Anterior cingulate cortex (tissue), 58 donors: ENCODE data around the gene ELFN1.
A peak's percentile ranks its signal among the peaks of the same experiment; 100 is the strongest.

Source experiments
- DNase-seq, 58 donors: peaks; one replicate each; lab custom pipeline; 2025; lab: John Stamatoyannopoulos, UW

Gene ELFN1

DNA sequence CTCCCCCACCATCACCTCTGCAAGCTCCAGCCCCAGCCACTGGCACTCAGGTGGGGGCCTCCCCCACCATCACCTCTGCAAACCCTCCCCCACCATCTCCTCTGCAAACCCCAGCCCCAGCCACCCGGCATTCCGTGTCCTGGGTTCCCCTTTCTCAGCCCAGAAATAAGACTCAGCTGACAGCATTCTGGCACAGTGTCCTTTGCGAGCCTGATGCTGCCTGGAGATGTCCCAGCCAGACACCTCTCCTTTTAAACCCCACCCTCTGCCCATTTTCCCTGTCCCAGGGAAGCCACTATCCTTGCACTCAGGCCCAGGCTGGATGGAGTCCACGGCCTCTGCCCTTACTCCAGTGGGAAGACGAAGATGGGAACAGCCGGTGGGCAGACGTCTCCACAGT, 49.8 kb downstream of the ELFN1 start:
- DNase-seq = no peak

DNA sequence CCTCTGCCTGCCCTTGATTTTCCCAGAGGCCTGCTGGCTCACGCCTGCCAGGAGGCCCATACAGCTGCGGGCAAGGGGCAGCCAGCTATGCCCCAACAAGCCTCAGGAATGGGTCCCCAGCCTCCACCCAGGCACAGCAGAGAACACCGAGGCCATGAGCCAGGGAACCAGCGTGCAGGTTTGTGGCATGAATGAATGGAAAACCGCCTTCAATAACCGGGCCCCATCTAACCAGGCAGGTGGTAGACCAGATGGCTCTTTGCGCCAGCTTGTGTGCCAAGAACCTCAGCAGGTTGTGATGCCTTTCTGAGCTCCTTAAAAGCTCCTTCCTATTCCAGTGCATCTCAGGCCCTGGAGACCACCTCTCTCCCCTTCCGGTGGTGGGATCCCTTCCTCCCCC, 50.2 kb downstream of the ELFN1 start:
- DNase-seq = peak in 24 of 58 donors; percentile 2 to 70 (median 27)

DNA sequence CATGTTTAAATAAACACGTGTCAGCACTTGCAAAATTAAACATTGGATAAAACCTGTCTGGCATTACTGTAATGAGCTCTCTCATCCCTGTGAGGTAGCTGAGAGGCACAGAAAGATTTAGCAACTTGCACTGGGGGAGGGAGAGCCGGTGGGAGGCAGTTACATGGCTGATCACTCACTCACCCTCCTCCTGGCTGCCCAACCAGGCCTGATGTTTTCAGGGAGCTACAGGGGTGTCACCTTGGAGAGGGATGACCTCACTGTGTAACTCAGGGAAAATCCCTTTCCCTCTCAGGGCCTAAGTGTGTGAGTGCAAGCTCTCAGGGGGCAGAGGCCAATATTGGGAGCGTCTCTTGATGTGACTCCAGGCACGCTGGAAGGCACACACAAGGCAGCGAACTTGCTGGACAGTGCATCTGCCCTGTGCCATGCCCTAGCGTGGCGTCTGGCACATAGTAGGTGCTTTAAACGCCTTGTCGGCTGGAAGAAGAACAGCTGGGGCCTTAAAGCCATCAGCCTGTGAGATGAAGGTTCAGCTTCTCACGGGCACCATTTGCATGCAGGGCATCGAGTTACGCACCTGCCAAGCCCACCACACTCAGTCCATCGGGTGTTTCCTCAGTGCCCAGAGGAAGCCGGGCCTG, 51.1 kb downstream of the ELFN1 start:
- DNase-seq = no peak

DNA sequence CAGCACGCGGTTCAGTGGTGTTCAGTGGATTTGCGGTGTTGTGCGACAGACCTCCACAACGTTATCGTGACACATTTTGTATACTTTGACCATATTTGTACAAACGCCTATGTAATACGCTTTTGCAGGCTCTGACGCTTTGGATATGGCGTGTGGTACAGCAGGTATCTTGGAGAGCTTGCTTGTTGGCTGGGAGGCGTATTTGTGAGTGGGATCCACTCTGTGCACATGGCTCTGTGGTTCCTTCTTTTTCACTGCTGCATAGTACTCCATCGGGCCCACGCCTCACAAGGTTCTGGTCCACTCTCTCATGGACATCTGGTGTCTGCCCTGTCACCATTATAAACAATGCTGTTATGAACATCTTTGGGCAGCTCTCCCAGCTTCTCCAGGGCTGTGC, 53.2 kb downstream of the ELFN1 start:
- DNase-seq = no peak

DNA sequence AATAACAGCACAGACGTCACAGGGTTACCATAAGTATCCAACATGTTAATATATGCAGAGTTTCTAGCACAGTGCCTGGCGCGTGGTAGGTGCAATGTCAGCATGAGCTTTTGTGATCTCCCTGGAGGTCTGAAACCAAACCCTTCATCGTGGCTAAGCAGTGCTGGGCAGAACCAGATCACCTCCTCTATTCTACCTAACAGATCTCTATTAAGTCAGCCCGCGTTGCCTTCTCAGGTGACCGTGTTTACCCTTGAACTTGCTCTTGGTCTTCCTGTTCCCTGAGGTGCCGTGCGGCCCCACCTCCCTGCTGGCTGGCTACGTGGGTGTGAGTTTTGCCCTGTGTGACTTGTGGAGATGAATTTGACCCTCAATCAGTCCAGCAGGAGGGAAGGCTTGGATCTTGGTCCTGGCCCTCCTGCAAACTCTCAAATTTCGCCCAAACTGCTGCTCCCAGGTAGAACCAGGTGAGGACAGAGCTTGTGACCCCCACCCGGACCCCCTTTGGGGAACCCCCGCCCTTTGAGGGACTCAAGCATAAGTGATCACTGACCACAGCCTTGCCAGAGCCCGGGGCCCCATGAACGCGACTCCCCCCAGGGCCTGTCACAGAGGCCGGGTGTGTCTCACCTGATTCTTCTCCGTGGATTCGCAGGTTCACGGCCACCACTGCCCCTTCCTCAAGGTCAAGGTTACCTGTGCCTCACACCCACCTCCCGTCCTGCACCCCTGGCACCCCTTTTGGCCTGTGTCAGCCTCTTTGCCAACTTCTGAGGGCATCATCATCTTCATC, 54.2 kb downstream of the ELFN1 start:
- no peak for DNase-seq

DNA sequence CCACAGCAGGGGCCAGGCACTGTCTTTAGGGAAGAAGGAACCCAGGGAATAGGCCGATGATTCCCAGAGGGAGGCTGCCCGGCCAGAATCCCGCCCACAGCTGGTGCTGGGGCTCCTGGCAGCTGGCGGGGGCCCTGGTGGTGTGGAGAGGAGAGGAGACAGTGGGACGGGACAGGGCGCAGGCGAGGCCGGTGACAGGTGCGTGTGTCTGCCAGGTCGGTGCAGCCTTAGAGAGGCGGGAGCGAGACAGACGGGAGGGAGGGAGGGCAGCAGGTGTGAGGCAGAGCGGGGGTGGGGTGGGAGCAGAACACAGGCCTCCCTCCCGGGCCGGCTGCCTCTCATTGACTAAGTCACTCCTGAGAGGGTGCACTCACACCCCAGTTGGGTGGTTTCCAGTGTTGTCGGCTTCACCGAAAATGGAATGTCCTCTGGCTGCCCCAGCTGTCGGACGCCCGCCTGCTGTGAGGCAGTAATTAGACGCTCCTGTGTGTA, 55.2 kb downstream of the ELFN1 start:
- DNase-seq = peak in 1 of 58 donors; percentile 21

DNA sequence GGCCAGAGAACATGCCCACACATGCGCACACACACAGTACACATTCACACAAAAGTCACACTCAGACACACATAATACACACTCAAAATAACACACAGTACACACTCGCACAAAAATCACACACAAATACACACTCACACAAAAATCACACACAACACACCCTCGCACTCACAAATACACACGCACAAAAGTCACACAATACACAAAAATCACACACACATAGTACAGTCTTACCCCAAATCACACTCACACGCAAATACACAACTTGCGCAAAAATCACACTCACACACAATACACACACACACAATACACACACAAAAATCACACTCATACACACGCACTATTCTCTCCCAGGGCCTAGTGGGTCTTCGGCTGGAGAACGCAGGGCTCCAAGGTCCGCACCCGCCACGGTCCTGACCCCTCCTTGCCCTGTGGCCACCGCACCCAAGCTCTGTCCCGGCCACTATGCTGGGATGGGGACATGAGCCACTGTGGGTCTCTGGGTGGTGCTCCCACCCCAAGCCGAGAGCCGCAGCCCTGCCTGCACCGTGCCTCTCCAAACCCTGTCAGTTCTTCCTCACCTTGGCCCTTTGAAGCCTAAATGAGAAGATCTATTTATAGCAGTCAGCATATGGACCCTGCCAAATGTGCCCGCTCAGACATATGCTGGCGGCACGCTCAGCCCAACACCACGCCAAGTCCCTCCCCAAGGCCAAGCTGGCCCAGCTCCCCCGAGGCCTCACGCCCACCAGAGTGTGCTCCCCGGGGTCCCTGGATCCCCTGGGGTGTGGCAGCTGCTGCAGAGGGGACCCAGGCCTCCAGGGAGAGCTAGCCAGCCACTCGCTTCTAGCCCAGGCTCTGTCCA, 55.9 kb downstream of the ELFN1 start:
- DNase-seq = no peak

DNA sequence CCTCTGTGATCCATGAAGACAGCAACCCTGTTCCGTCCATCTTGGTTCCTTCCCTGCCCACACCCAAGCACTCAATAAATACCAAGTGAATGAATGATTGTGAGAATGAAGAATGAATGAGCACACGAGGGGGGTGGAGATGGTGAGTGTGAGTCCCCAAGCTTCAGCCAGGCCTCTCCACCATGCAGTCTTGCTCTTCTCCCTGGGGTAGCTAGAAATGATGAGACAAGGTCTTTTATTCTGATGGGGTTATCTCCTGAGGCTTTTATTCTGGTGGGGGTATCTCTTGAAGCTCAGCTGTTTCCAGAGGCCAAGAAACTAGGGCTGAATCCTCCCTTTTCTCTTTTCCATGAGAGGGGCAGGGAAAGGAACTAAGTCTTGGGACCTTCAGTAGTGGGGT, 57.0 kb downstream of the ELFN1 start:
- DNase-seq = no peak

DNA sequence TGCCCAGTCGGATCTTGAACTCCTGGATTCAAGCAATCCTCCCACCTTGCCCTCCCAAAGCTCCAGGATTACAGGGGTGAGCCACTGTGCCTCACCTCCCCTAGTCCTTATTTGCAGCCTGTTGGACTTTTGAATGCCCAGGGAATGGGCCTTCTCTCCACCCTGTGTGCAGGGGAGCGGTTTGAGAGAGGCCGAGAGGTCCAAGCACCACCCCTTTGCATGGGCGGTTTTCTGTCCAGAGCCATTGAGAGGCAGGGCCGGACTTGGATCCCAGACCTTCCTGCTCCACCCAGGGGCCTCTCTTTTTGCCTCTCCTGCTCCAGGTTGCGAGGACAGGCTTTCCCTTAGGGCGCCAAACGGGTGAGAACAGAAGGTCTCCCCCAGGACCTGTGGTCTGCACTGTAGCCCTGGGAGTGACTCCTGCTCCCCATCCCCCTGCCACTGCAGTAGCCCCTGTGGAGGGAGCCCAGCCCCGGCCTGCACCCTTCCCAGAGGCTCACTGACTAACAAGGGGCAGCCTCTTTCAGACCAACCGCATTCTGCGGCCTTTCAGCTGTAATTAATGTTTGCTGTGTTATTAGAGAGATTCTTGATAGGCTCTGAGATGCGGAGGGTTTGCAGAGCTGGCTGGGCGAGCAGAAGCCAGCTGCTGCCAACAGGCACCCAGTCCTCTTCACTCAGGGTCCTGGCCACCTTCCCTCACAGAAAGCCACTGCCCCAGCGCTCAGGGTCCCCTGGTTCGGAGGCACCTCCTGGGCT, 57.9 kb downstream of the ELFN1 start:
- DNase-seq = no peak

DNA sequence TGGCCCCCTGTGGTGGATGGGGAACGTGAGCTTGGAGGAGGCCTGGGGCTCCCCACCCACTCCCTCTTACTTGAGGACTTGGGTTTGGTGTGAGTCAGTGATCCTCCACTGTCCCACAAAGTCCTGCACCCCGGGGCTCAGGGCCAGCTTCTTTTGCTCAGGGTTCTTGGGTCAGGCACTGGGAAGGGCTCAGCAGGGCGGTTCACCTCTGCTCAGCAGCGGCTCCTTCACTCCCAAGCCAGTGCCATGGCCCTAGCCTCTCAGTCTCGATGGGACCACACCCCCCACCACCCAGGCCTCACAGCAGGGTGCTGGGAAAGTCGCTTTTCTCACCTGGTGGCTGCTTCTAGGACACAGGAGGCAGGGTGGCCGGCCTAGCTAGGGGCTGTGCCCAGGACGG, 59.1 kb downstream of the ELFN1 start:
- no peak for DNase-seq

DNA sequence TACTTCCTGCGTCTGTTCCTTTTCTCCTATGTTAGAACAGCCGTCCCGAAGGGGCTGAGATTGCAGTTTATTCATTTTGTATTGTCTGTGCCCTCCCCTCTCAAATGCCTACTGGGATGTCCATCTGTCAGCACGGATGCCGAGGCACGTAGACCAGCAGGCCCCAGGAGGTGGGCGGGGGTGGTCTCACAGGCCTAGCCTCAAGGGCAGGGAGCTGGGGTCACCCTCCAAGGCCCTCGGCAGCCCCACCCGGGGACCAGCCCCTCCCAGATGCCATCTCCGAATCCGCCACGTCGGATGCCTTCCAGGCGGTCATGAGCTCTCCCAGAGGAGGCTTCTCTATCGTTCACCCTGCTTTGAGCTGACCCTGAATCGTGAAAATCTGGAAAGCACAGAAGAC, 59.7 kb downstream of the ELFN1 start:
- DNase-seq = no peak

DNA sequence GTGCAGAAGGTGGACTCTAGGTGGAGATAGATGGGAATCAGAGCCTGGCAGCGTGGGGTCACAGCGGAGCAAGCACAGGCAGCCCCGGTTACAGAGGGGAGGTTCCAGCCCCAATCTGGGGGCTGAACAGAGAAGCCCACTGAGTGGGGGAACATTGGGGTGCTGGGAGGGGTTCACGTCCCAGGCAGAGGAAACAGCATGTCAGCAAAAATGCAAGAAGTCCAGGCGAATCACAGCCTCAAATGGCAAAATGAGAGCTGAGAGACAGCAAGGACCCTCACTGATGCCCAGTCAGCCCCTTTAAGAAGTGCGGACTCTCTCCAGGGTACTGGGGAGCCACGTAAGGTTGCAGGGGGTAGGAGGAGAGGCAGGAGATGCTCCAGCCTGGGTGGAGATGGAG, 62.0 kb downstream of the ELFN1 start:
- no peak for DNase-seq

DNA sequence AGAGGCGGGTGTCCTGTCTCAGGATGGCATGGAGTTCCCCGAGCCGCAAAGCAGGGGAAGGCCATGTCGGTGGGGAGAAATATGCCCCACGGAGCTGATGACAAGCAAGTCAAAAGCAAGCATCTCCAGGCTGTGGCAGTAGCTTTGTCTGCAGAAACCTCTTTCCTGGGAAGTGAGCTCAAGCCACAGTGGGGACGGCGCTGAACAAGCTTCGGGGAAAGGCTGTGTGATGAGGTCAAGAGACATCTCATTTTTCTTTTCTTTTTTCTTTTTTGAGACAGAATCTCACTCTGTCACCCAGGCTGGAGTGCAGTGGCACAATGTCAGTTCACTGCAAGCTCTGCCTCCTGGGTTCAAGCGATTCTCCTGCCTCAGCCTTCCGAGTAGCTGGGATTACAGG, 62.6 kb downstream of the ELFN1 start:
- no peak for DNase-seq

DNA sequence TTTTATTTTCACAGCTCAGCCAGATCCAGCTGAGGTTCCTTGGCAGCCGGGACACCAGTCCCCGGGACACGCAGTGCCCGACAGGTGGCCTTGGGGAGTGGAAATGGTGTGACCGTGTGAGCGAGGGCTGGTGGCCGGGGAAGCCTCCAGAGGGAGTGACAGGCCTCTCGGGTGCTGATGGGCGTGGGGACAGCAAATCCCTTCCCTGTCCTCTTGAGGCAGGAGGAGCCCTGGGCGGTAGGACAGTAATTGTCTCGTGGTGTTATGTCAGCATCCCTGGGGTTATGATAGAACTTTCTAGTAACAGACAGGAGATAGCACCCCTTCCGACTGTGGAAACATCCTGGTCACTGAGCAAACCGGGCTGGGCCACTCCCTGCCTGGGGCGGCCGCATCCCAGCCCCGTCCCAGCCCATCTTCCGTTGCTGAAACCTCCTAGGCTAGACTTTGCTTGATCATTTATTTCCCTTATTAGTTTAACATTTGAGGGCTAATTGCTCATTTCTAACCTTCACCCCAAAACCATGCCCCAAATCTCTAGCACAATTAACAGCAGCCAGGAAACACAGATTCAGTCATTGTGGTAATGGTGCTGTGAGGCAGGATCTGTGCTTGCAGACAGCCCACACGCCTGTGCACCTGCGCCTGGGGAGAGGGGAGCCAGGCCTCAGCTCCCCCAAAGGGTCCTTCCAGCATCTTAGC, 63.3 kb downstream of the ELFN1 start:
- no peak for DNase-seq

DNA sequence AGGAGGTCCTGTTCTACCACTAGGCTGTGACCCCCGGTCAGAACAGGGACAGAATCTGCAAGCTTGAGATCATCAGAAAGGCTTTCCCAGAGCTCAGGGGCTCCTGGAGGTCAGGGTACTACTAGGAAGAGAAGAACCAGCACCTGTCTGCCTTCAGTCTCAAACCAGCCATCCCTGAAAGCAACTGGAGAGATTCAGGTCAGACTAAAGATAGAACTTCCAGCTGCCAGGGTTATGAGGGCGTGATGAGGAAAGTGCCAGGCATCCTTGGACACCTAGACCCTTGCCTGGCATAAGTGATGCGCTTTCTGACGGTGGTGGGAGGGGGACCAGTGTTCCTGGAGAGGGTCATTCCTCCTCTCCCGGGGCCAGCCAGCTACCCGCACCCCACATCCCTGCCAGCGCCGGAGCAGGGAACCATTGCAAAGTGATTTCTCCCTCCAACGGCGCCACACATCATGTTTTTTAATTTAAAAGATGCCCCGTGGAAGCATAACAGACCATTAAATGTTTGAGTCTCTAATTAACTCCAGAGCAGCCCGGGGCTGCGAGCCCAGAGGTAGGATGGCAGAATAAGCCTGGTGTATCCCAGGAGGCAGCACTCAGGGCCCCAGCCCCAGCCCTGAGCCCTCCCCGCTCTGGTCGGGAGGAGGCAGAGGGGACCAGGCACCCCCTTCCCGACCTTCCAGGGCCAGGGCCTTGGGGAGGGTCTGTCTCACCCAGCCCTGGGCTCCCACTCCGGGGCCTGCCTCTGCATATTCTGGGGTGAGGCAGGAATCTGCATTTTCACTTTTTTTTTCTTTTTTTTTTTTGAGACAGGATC, 64.0 kb downstream of the ELFN1 start:
- no peak for DNase-seq

DNA sequence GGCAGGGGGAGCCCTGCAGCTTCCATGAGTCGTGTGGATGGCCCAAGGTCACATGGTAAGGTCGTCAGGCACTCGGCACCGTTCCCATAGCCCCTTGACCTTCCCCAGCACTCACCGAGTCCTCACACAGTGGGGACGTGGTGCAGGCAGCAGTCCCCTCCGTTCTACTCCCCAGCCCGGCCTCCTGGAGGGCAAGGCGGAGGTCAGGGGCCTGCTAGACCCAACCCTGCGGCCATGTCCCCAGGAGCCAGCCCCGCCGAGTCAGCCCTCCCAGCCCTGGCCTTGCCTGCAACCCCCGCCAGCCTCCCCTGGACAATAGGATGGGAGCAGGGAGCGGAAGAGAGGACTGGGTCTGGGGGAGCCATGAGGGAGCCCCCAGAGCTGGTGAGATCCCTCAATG, 65.2 kb downstream of the ELFN1 start:
- no peak for DNase-seq

DNA sequence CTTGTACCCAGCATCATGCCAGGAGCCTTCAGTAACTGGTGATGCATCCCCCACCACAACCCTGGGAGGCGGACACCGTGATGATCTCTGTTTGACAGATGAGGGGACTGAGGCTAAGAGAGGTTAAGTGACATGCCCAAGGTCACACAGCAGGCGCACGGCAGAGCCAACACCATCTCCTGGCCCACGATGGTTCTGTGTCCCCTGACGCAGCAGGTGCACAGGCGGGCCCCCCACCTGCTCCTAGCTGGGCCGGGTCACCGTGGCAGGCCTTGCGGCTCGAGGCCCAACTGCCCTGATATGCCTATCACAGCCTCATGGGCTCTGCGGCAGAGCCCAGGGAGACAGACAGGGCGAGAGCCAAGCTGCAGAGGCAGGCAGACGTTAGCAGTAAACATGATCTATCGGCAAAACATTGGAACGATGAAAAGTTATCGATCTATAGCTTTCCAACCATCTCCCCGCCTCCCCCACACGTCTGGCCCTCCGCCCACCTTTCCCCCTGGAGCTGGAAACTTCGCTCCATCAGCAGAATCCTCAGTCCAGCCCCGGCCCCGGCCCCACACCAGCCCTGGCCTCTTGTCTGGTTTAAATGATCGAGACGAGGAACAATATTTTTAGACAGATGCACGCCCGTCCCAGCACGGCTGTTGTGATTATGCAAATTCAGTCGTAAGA, 65.9 kb downstream of the ELFN1 start:
- DNase-seq = no peak

DNA sequence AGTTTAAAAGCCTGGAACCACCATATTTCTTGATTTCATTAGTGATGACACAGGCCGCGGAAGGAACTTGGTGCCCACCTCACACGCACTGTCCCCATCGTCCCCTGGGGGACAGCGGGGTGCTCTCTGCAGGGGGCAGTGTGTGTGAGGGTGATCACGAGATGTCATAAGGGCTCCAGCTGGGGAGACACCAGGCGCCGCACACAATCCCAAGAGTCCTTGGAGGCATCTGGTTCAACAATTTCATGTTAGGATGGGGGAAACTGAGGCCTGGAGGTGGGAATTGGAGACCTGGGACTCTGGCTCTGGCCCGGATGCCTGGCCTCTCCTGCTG, 66.4 kb downstream of the ELFN1 start:
- no peak for DNase-seq

DNA sequence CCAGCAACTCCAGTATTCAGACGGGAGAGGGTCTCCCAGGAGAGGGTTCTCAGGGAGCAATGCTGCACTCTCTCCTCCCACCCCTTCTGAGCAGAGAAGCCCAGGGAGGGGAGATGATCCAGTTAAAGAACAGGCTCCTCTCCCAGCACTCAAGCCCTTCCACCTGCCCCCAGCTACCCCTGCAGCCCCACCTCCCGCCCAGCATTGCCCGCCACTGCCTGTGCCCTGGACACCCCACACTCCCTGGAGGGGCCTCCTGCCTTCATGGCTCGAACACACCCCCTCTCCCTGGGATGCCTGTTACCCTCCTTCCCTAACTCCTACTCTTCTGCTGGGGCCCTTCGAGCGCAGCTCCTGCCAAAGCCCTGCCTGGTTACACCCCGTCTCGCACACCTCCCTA, 66.8 kb downstream of the ELFN1 start:
- DNase-seq = no peak
